NCI-H82 (cell line): ENCODE results near the gene CACUL1.
"Not testable (repeated sequence)": the region's sequence is repeated elsewhere in the genome, so short reads cannot be mapped to it uniquely, and the experiment has no call there.

Source experiments
- DNase-seq: peaks from one replicate; lab custom pipeline; 2025; lab: John Stamatoyannopoulos, UW

Gene CACUL1

DNA sequence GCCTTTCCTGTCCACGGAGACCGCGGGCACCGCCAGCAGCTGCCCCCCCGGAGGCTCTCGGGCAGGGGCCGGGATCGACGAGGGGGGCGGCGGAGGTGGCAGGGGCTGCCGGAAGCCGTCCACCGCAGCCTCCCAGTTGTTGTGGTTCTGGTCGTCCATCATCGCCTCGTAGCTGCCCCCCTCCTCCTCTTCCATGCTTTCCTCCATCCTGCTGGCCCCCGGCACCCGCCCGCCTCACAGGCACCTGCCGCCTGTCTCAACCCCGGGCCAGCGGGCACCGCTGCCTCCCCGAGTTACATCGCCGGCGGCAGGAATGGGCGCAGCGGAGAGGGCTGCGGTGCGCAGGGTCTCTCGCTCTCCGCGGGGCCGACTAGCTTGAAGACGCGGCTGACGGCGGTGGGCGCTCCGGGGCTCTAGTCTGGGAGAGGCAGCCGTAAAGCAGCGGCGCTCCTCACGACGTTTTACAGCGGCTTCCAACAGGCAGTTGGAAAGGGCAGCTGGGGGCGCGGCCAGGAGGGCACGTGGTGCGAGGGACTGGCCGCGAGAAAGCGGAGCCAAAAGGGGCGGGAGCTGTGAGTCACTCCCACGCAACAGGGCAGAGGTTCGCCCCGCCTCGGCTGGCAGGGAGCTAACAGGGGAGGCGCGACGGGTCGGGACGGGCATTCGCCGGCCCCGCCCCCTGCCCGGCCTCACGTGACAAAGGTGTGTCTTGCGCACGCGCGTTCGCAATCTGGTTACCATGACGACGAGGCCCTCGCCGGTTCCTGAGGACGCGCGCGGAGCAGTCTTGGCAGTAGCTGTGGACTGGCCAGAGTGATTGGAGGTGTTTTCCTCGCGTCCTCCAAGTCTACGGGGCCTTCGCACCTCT is at the start of gene CACUL1:
TSS of gene CACUL1 (minus strand) at position 415 of the 868 bp plus-strand sequence. CDS start at position 207, 208 bp downstream.
- peak; percentile 99 for DNase-seq

- DNase-seq = no peak
Measured at GRCh38 chr10:118804262-118804773, 49.5 kb upstream of the CACUL1 start.

DNA sequence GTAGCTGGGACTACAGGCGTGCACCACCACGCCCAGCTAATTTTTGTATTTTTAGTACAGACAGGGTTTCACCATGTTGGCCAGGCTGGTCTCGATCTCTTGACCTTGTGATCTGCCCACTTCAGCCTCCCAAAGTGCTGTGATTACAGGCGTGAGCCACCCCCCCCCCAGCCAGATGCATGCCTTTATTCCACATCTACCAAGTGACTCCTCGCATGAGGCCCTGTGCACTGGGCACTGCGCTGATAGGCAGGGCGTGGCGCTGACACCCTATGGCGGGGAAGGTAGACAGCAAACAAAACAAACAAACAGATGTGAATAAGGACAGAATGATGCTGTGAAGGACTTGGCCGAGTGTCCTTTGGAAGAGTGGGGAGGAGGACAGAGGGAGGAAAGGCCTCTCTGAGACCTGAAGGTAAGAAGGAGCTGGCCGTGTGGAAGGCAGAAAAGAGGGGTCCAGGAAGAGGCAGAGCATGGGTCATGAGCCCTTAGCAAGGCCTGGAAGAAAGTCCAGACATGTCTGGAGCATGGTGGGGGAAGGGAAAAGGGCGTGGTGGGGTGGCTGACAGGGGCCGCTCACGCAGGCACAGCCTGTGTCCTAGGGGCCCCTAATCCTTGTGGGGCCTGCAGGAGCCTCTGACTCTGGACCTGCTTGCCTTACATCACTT is 47.5 kb upstream of the CACUL1 start:
- no peak for DNase-seq

GRCh38 chr10:118800920-118801319 is 46.1 kb upstream of the CACUL1 start:
- DNase-seq = peak; percentile 47

DNA sequence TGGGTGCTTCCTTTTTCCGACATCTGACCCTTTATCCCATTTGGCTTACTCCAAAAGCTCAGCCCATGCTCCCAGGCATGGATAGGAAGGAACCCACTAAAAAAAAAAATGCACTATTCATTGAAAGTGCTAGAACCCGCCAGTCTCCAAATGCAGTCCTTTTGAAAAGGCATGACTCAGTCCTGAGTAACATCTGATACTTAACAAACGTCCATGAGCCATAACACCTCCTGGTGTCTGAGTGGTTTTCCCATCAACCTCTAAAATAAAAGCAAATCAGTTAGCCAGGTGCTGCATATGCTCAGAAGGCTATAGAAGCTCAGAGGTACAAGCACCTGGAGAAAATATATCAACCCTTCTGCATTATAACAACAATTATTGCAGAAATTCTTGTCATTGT is 45.0 kb upstream of the CACUL1 start:
- DNase-seq = no peak

DNA sequence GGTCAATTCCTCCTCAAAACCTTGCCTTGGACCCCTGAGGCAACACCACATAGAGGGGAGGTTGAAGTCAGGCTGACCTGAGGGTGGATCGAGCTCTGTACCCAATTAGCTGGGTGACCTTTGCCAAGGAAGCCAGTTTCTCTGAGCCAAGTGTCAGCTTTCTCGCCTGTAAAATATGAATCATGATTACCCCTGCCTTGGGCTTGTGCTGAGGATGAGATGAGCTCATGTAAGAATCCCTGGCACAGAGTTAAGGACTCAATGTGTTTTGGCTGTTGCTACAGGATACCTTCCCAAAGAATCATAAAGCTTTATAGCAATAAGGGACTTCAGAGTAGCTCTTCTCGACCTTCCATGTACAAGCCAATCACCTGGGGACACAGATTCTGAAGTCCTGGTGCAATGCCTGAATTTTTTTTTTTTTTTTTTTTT is 43.5 kb upstream of the CACUL1 start:
- DNase-seq = no peak

GRCh38 chr10:118794971-118795370 is 40.2 kb upstream of the CACUL1 start:
- DNase-seq = not testable (repeated sequence)

GRCh38 chr10:118793545-118793944 is 38.8 kb upstream of the CACUL1 start:
- DNase-seq = no peak

DNA sequence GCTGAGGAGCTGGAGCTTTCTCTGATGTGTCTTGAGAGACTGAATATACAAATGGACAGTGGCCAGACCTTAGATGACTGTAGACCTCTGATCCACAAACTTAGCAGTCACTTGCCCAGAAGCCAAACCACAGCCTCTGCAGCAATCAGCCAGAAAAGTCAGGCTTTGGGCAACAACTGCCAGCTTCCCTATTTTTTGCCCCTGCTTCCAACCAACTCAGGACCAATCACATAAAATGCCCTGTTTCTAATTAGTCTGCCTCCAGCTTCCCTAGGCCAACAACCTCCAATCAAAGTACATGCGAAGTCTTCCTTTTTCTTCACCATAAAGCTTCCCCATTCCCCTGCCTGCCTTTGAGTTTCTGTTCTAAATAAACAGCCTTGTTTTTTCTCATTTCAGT is 37.8 kb upstream of the CACUL1 start:
- no peak for DNase-seq

DNA sequence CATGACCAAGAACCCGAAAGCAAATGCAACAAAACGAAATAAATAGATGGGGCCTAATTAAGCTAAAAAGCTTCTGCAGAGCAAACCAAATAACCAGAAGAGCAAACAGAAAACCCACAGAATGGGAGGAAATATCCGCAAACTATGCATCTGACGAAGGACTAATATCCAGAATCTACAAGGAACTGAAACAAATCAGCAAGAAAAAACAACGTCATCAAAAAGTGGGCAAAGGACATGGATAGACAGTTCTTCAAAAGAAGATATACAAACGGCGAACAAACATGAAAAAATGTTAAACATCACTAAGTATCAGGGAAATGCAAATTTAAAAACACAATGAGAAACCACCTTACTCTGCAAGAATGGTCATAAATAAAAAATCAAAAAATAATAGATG is 35.3 kb upstream of the CACUL1 start:
- DNase-seq = no peak

- no peak for DNase-seq
Measured at GRCh38 chr10:118785551-118785950, 30.8 kb upstream of the CACUL1 start.

DNA sequence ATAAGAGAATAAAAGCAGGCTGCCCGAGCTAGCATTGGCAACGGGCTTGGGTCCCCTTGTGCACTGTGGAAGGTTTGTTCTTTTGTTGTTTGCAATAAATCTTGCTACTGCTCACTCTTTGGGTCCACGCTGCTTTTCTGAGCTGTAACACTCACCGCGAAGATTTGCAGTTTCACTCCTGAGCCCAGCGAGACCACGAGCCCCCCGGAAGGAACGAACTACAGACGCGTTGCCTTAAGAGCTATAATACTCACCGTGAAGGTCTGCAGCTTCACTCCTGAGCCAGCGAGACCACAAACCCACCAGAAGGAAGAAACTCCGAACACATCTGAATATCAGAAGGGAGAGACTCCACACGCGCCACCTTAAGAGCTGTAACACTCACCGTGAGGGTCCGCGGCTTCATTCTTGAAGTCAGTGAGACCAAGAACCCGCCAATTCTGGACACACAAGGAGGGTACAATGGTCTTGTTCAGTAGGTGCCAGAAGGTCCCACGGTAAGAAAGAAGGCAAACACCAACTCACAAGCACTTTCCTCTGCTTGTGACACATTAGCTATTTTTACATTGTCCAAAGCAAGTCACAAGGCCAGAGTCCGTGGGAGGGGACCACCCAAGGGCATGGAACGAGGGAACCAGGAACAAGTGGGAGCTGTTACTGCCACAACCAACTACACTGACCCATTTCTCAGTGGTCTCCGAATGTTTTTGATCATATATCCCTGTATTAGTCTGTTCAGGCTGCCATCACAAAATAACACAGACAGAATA is 29.2 kb upstream of the CACUL1 start:
- no peak for DNase-seq

- not testable (repeated sequence) for DNase-seq
Measured at GRCh38 chr10:118782916-118783465, 28.2 kb upstream of the CACUL1 start.

DNA sequence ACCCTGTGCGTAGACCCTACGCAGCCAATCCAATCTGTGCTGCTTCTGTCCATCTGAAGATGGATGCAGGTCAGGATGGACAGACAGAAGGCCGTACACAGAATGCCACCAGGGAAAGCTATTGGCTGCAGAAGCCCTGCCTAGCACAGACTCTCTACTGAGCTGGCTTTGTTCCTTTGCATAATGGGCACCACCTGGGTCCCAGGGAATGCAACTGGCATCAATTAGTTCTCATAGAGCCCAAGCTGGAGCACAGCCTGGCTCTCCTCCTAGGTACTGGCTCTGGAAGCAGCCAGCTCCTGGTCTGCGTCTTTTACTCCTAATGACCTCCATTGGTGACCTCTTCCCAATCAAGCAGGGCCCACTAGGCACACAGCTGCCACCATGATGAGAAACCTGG is 26.8 kb upstream of the CACUL1 start:
- no peak for DNase-seq

DNA sequence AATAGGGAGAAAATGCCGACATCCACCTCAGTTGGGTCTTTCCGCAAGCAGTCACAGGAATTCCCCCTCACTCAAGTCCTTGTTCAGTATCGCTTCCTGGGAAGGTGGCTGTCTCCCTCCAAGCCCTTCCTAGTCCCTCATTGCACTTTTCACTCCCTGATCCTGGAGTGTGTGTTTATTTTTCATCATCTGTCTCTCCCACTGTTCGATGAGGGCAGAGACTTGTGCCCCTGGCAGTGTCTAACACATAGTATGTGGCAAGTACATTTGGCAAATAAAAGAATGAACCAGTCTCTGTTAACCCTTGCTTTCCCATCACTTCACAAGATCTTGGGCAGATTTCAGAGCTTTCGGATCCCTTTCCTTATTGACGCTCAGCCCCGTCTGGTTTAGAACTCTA is 24.0 kb upstream of the CACUL1 start:
- DNase-seq = no peak

DNA sequence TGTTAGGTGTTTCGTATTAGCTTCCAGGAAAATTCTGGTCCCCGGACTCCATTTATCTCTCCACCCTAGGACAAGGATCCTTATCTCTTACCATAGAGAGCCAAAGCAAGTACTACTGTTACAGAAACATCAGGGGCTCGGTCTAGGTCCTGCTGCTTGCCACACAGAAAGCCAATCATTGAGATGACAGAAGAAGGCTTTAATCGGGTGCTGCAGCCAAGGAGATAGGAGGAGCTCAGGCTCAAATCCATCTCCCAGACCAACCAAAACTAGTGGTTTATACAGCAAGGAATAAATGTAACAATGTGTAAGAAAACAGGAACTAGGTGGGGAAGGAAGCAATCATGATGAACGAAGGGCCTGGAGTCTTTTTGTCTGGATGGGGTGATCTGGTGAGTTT is 22.2 kb upstream of the CACUL1 start:
- DNase-seq = no peak

DNA sequence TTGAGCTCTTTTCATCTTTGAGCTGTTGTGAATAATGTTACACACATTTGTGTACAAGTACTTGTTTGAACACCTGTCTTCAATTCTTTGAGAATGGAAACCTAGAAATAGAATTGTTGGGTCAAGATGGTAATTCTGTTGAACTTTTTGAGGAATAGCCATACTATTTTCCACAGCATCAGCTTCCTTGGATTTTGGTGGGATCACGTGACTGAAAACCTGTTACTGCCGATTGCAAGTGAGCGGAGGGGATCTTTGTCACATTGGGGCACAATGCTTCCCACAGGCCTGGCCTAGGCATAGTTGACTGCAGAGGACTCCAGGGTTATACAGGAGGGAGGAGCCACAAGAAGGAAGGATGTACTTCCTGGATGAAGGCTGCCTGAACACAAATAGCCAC is 21.3 kb upstream of the CACUL1 start:
- no peak for DNase-seq

DNA sequence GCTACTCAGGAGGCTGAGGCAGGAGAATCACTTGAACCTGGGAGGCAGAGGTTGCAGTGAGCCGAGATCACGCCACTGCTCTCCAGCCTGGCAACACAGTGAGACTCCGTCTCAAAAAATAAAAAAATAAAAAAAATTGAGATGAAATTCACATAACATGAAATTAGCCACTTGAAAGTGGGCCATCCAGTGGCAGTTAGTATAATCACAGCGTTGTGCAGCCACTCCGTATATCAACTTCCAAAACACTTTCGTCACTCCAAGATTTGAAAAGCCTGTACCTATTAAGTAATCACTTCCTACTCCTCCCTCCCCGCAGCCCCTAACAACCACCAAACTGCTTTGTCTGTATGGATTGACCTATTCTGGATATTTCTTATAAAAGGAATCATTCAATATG is 20.7 kb upstream of the CACUL1 start:
- no peak for DNase-seq

- no peak for DNase-seq
Measured at GRCh38 chr10:118773041-118773440, 18.3 kb upstream of the CACUL1 start.

DNA sequence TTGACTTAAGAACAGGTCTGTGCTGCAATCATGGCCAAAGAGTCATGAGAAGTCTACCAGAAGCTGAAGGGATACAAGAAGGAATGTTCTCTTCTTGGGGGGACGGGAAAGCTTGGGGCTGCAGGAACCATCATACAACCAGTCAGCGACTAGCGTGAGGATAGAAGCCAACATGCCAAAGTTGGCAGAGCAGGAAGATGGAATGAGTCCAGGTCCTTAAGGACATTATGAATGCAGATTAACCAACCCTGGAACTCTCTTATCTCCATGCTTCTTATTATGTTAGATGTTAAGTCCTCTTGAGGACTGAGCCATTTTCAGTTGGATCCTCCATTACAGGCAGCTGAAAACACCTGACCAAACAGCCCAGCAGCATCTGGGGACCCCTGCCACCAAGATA is 17.2 kb upstream of the CACUL1 start:
- DNase-seq = no peak

- DNase-seq = no peak
Measured at GRCh38 chr10:118769898-118770600, 15.3 kb upstream of the CACUL1 start.
